OCI-M2 (cell line): ENCODE results near the gene KLHL41.

ENCODE experiments used
- DNase-seq: peaks from one replicate; lab custom pipeline; 2025; ENCODE audit not compliant: unreplicated experiment; lab: John Stamatoyannopoulos, UW

The KLHL41 gene

GRCh38 chr2:169509298-169509885 is at the start of gene KLHL41:
Gene KLHL41 (plus strand): TSS chr2:169509702. CDS start chr2:169509779, 77 bp downstream.
- DNase-seq: no peak

GRCh38 chr2:169461143-169461542 is 48.4 kb upstream of the KLHL41 start:
- no peak for DNase-seq

- DNase-seq: no peak
These were observed 46.4 kb upstream of the KLHL41 start for GRCh38 chr2:169462896-169463695.

- no peak for DNase-seq
These were observed 45.0 kb upstream of the KLHL41 start for GRCh38 chr2:169464466-169464865.

GRCh38 chr2:169464882-169465281 is 44.6 kb upstream of the KLHL41 start:
- no peak for DNase-seq

- no peak for DNase-seq
These were observed 40.7 kb upstream of the KLHL41 start for GRCh38 chr2:169468841-169469240.

- no peak for DNase-seq
These were observed 39.4 kb upstream of the KLHL41 start for GRCh38 chr2:169469952-169470572.

GRCh38 chr2:169472249-169472648 is 37.3 kb upstream of the KLHL41 start:
- DNase-seq: no peak

- no peak for DNase-seq
These were observed 33.0 kb upstream of the KLHL41 start for GRCh38 chr2:169476459-169476858.

GRCh38 chr2:169478339-169478738 is 31.2 kb upstream of the KLHL41 start:
- DNase-seq: no peak

- DNase-seq: no peak
These were observed 30.7 kb upstream of the KLHL41 start for GRCh38 chr2:169478745-169479256.

GRCh38 chr2:169479257-169480078 is 30.0 kb upstream of the KLHL41 start, which contains the start of gene BBS5:
Gene BBS5 (plus strand): TSS chr2:169479494. CDS start chr2:169479554, 60 bp downstream.
- no peak for DNase-seq

- no peak for DNase-seq
These were observed 29.4 kb upstream of the KLHL41 start for GRCh38 chr2:169480079-169480465.

- DNase-seq: no peak
These were observed 23.8 kb upstream of the KLHL41 start for GRCh38 chr2:169485650-169486138.

- no peak for DNase-seq
These were observed 23.0 kb upstream of the KLHL41 start for GRCh38 chr2:169486487-169486886.

GRCh38 chr2:169490834-169491233 is 18.7 kb upstream of the KLHL41 start:
- DNase-seq: no peak

GRCh38 chr2:169491378-169491777 is 18.1 kb upstream of the KLHL41 start:
- DNase-seq: no peak

- DNase-seq: no peak
These were observed 16.1 kb upstream of the KLHL41 start for GRCh38 chr2:169493360-169493759.

GRCh38 chr2:169495310-169495928 is 14.1 kb upstream of the KLHL41 start:
- no peak for DNase-seq

GRCh38 chr2:169504651-169505050 is 4.9 kb upstream of the KLHL41 start:
- DNase-seq: no peak
